H54 (cell line): ENCODE results near the gene FRAS1.
"Not testable (repeated sequence)": the region's sequence is repeated elsewhere in the genome, so short reads cannot be mapped to it uniquely, and the experiment has no call there.

Source experiments
- DNase-seq: peaks from one replicate; pipeline ENCODE4 v3.0.0; 2011; ENCODE audit warnings: low spot score, mixed read lengths; ENCODE audit not compliant: insufficient read length
- FAIRE-seq: peaks from 3 replicates; lab custom pipeline; 2011; peaks lifted over from hg19 to GRCh38; lab: Jason Lieb, UNC
- POLR2A ChIP-seq: IDR thresholded peaks from 2 replicates; pipeline ENCODE4 v1.6.1; 2011; ENCODE audit warnings: low read depth, mild to moderate bottlenecking, low read length

The FRAS1 gene

DNA sequence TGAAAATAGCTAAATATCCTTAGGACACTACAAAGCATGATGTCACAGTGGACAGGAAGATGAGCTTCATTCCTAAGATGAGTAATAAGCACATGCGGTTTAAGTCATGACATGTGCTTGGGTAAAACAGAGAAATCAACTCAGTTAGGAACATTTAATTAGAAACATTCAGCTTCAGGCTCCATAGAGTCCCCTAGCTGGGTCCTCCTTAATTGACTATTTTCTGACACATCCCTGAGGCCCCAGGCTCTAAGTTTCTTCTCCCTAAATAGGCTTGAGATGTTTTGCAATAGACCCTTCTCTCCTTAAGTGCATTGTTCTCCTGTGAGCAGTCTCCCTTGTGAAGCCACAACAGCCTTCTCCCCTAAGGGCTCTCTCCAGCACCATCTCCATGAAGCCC lies 424.1 kb downstream of the FRAS1 start:
- DNase-seq (no peak), FAIRE-seq (no peak)
- no peak for TF ChIP-seq POLR2A

DNA sequence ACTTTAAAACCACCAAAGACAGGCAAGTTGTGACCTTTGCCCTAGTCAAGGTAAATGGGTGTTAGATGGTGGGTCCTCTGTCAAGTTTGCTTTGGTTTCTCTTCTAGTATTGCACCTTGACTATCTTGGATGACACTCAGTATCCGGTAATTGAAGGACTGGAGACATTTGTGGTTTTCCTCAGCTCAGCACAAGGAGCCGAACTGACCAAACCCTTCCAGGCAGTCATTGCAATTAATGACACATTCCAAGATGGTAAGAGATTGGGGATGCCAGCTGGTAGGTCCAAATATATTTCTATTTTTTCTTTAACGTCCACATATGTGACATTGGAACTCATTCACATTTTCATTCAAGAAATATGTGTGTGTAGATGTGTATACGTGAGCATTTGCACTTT lies 425.2 kb downstream of the FRAS1 start:
- no peak for TF ChIP-seq POLR2A
- no peak for FAIRE-seq
- no peak for DNase-seq

DNA sequence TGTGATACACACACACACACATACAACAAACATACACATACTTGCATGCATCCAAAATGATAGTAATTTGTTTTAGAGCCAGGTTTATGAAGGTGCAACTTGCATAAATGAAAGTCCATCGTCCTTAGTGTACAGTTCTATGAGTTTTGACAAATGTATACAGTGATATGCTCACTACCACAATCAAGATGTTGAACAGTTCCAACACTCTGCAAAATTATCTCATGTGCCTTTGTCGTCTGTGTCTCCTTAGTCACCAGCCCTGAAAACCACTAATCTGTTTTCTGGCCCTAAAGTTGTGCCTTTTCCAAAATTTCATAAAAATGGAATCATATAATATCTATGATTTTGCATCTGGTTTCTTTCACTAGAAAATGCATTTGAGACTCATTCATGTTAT lies 426.7 kb downstream of the FRAS1 start:
- no peak for TF ChIP-seq POLR2A
- DNase-seq: no peak
- no peak for FAIRE-seq

DNA sequence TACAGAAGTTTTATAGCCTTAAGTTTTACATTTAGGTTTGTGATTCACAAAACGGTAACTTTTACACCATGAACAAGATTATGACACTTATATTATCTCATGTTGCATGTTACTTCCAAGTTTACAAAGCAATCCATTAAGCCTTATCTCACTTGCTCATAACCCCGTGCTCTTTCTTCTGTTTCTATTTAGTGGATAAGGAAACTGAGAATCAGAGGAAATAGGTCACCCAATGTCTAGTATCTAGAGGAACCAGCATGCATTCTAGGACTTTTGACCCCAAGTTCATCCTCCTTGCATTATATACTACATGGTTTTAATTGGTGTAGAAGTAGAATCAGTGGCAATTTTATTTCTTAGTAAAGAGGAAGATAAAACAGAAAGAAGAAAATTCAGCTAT lies 427.5 kb downstream of the FRAS1 start:
- FAIRE-seq (no peak), DNase-seq (no peak)
- no peak for TF ChIP-seq POLR2A

DNA sequence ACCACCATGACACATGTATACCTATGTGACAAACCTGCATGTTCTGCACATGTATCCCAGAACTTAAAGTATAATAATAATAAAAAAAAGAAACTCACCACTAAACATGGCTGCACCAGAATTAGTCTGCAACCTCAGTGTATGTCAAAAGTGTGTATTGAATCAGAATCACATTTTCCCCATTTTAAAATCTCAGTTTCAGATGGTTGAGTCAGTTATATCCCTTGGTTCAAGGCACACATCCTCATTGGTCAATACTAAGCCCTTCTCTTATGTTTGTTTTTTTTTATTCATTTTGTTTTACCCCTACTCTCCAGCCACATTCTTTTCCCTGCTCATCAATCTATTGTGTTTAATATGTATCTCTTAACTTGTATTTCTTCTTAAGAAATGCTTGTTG lies 436.6 kb downstream of the FRAS1 start:
- no peak for DNase-seq
- no peak for TF ChIP-seq POLR2A
- no peak for FAIRE-seq

DNA sequence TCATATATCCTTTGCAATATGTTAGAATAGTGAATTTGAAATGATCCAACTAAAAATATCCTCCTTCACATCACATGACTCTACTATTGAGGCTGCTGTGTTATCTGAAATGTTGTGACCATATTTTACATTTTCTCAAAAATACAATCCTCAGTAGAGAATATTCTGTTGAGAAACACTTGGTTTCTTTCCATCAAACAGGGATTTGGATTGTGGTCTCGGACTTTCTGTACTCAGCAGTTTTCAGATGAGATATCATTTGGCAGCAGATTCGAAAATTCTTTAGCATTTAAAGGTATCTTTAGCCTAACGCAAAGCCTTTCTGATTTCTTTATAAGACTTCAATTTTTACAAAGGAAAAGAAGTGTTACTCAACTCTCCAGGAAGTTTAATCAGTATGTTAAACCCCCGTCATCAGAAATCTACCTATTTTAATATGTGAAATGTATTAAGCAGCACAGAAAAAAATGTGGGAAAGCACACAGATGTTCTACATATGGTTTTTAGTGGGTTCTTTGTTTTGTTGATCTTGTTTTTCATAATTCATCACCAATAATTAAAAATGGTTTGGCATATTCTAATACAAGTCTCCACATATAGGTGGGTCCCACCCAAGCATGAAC lies 439.0 kb downstream of the FRAS1 start:
- no peak for DNase-seq
- no peak for FAIRE-seq
- no peak for TF ChIP-seq POLR2A

DNA sequence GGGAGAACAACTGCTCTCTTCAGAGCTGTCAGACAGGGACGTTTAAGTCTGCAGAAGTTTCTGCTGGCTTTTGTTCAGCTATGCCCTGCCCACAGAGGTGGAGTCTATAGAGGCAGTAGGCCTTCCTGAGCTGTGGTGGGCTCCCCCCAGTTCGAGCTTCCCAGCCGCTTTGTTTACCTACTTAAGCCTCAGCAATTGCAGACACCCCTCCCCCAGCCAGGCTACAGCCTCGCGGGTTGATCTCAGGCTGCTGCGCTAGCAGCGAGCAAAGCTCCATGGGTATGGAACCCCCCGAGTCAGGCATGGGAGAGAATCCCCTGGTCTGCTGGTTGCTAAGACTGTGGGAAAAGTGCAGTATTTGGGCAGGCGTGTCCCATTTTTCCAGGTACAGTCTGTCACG lies 449.1 kb downstream of the FRAS1 start:
- not testable (repeated sequence) for FAIRE-seq, DNase-seq

DNA sequence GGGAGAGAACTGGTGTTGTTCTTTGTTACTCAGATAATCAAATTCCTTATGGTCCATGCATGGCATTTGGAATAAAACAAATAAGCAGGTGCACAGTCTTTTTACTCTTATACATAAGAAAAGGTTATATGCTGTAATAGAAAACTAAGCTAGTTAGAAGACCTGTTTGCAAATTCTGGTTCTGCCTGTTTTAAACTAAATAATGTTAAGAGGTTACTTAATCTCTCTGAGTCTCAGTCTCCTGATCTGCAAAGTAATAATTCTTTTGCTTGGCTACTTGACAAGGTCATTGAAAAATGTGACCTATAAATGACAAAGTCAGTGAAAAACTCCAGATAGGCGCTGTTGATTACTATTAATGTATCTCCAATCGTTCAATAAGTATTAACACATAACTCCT lies 451.9 kb downstream of the FRAS1 start:
- TF ChIP-seq POLR2A: no peak
- no peak for FAIRE-seq
- no peak for DNase-seq

DNA sequence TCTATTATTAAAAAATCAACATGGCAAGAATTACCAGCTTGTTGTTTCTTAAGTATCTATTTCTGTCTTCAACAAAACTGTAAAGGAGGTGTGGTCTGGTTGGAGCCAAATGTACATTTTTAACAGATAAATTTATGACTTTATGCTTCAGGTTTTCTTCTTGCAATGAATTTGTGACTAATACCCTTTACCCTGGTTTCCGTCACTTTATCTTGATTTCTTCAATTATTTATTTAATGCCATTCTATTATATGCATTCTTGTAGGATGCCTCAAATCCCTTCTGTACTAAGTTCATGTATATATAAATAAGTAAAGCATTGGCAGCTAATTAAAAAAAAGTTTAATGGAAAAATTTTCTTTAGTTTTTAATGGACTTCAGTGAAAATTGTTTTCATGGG lies 453.0 kb downstream of the FRAS1 start:
- TF ChIP-seq POLR2A: no peak
- DNase-seq (no peak), FAIRE-seq (no peak)

DNA sequence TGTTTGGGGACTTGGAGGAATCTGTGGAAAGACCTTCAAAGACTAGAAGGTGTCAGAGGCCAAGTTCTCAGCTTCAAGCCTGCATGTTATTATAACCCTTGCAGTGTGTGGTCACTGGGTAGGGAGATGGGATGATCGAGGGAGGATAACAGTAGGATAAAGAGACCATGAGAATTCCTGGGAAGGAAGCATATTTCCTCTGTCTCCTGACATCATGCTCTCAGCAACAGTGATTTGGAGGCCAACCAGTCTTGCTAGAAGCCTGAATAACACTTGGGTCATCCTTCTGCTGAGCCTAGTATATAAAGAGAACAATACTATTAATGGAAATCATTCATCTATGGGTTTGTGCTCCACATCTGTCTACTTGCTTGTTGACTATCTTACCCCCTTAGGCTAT lies 453.6 kb downstream of the FRAS1 start:
- no peak for TF ChIP-seq POLR2A
- no peak for FAIRE-seq
- DNase-seq: no peak

DNA sequence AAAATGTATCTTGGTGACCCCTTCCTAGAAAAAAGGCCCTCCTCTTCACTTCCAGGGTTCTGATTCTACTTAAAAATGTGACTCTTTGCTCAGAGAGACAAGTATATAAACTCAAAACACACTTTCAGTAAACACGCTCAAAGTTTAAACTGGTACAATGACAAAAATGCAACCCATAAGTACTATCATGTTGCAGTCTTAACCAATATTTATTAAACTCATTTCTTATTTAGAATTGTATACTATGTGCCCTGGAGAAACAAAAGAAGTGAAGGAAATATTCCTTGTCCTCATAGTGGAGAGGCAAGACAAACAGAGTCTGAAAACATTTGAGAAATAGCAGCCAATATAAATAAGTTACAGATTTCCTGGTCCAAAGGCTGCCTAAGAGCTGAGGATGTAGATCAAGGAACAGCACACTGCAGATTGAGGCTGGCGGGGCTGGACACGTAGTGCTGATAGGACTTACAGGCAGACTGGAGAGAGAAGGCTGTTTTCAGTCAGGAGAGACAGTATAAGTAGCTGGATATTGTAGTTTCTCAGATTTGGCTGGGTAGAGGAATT lies 455.3 kb downstream of the FRAS1 start:
- no peak for DNase-seq
- FAIRE-seq: no peak
- TF ChIP-seq POLR2A: no peak

DNA sequence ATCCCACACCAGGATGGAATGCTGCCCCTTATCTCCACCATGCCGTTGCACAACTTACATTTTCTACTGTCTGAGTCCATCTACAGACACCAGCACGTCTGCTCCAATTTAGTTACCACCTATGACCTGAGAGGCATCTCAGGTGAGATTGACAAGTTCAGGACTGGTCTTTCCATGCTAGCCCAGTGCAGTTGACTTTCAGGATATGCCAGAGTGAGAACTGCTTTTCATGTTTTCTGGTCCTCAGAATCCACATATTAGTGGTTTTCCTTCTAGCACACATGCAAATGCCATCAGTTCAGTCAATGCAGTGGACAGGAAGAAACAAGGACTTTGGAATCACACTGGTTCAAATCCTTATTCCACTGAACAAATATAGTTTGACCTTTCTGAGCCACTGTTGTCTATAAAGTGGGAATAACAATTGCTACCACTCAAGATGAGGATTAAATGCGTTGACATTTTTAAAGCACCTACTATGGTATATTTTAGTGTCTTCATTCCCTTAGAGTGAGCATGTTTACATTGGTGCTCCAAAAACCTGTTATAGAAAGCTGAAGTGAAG lies 456.4 kb downstream of the FRAS1 start:
- no peak for FAIRE-seq
- no peak for DNase-seq
- TF ChIP-seq POLR2A: no peak

DNA sequence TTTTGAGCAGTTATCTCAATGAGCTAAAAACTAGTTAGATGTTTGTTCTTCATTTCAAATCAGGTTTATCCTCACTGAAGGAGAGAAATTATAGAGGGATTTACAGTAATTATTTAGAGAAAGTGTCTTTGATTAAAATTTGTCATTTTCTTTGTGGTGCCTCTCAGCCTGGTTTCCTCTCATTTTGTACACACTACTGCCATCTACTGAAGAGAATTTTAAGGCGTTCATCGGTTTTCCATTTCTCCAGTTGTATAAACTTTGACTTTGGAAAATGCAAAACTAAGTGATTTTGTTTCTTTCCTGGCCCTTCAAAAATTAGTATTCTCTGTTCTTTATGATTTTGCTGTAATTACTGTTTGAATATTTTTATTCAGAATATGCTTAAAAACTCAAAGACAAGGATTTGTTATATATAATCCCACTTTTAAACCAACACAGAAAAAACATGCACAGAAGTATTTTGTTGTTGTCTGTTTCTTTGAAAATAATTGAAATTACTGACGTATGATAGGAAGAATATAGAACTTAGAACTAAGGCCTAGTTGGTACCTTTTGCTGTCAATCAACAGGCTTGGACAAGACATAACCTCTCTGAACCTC lies 460.0 kb downstream of the FRAS1 start:
- no peak for FAIRE-seq
- no peak for DNase-seq
- no peak for TF ChIP-seq POLR2A

DNA sequence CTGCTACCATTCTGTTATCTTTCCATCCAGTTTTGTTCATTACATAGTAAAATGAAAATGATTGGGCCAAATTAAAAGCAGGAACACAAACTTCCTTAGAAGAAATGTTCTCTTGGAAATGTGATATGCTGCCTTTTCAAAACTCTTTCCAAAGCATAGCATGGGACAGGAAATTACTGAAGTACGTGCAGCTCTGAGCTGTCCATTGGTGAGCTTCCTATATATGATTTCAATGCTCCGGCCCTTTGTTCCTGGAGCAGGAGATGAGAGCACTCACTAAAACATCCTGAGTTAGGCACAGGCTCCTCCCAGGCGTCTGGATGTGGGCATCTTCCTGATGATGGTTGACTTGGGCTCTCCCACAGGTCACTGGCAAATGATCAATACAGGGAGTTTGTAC lies 461.4 kb downstream of the FRAS1 start:
- FAIRE-seq (no peak), DNase-seq (no peak)
- no peak for TF ChIP-seq POLR2A

DNA sequence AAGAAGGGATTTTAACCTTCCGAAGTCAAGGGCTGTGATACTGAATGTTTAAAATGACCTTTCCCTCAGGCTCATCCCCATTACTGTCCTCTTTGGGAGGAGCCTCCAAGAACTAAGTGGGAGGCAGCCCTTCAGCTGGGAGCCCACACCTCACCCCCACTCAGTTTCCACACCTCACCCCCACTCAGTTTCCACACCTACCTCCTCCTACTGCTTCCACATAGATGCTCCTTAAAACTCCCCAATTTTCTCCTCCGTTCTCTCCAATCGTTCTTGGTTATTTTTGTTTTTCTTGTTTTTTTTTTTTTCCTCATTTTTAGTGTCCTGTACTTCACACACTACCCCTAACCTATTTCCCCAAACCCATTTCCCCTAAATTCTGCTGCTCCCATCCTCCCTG lies 462.8 kb downstream of the FRAS1 start:
- TF ChIP-seq POLR2A: no peak
- FAIRE-seq (no peak), DNase-seq (no peak)
